NOMO-1 treated with dmso at 0.1 percent for 144 hours (cell line): ENCODE results near the gene PCDHGB6.
"Not testable (repeated sequence)": the region's sequence is repeated elsewhere in the genome, so short reads cannot be mapped to it uniquely, and the experiment has no call there.

ENCODE experiments used
- DNase-seq: peaks from one replicate; lab custom pipeline; 2025; ENCODE audit not compliant: unreplicated experiment; lab: John Stamatoyannopoulos, UW

Gene PCDHGB6

DNA sequence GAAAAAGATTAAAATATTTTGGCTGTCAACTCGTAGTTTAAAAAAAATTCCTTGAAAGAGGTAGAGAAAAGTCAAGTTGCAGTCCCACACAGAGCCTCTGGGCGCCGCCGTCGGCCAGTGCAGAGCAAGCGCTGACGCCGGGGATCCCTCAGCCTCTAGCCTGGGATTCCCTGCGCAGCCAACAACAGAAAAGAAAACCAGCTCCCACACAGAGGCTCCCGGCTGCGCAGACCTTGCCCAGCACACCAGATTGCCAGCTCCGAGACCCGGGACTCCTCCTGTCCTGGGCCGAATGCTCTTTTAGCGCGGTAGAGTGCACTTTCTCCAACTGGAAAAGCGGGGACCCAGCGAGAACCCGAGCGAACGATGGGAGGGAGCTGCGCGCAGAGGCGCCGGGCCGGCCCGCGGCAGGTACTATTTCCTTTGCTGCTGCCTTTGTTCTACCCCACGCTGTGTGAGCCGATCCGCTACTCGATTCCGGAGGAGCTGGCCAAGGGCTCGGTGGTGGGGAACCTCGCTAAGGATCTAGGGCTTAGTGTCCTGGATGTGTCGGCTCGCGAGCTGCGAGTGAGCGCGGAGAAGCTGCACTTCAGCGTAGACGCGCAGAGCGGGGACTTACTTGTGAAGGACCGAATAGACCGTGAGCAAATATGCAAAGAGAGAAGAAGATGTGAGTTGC, 9.8 kb downstream of the PCDHGB6 start, which contains the start of gene PCDHGB7:
Gene PCDHGB7 (plus strand): TSS at position 184 of the 679 bp plus-strand sequence. CDS start 183 bp downstream, at position 367.
- peak; percentile 32 for DNase-seq

GRCh38 chr5:141419074-141419880, 11.5 kb downstream of the PCDHGB6 start:
- no peak for DNase-seq

DNA sequence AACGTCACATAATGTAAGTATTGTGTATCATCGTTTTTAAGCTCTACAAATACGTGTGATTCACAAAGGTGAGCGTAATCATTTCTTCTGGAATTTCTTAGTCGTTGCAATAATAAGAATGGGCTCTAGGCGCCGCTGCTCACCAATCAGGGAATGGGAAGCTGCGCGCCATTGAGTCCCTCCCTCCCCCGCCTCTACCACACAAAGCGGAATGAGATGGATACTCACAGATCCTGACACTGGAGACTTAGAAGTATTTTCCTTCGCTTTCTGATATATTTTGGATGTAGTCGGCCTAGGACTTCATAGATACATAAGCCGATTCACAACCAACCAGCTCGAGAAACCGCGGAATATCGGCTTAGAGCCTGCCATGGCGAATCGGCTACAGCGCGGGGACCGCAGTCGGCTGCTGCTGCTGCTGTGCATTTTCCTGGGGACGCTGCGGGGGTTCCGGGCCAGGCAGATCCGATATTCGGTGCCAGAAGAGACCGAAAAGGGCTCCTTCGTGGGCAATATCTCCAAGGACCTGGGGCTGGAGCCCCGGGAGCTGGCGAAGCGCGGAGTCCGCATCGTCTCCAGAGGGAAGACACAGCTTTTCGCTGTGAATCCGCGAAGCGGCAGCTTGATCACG, 13.2 kb downstream of the PCDHGB6 start, which contains the start of gene PCDHGA11:
Gene PCDHGA11 (plus strand): TSS at position 197 of the 634 bp plus-strand sequence. CDS start 177 bp downstream, at position 374.
- DNase-seq, result peak; percentile 20

- DNase-seq, result no peak
These were observed 13.7 kb downstream of the PCDHGB6 start for GRCh38 chr5:141421489-141421855.

- no peak for DNase-seq
These were observed 15.0 kb downstream of the PCDHGB6 start for GRCh38 chr5:141422742-141423291.

- DNase-seq, result no peak
These were observed 20.1 kb downstream of the PCDHGB6 start for GRCh38 chr5:141427783-141428426.

- no peak for DNase-seq
These were observed 22.7 kb downstream of the PCDHGB6 start, which contains the start of gene PCDHGA12 for GRCh38 chr5:141430332-141431113. PCDHGA12 (plus strand) TSS chr5:141430507; CDS start chr5:141430760, 253 bp downstream.

GRCh38 chr5:141431286-141431685, 23.5 kb downstream of the PCDHGB6 start:
- DNase-seq, result no peak

DNA sequence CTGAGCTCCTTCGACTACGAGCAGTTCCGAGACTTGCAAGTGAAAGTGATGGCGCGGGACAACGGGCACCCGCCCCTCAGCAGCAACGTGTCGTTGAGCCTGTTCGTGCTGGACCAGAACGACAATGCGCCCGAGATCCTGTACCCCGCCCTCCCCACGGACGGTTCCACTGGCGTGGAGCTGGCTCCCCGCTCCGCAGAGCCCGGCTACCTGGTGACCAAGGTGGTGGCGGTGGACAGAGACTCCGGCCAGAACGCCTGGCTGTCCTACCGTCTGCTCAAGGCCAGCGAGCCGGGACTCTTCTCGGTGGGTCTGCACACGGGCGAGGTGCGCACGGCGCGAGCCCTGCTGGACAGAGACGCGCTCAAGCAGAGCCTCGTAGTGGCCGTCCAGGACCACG, 24.5 kb downstream of the PCDHGB6 start:
- not testable (repeated sequence) for DNase-seq

DNA sequence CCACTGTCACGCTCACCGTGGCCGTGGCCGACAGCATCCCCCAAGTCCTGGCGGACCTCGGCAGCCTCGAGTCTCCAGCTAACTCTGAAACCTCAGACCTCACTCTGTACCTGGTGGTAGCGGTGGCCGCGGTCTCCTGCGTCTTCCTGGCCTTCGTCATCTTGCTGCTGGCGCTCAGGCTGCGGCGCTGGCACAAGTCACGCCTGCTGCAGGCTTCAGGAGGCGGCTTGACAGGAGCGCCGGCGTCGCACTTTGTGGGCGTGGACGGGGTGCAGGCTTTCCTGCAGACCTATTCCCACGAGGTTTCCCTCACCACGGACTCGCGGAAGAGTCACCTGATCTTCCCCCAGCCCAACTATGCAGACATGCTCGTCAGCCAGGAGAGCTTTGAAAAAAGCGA, 24.9 kb downstream of the PCDHGB6 start:
- not testable (repeated sequence) for DNase-seq

GRCh38 chr5:141434006-141434405, 26.2 kb downstream of the PCDHGB6 start:
- no peak for DNase-seq

- DNase-seq, result no peak
These were observed 29.4 kb downstream of the PCDHGB6 start for GRCh38 chr5:141437221-141437620.

DNA sequence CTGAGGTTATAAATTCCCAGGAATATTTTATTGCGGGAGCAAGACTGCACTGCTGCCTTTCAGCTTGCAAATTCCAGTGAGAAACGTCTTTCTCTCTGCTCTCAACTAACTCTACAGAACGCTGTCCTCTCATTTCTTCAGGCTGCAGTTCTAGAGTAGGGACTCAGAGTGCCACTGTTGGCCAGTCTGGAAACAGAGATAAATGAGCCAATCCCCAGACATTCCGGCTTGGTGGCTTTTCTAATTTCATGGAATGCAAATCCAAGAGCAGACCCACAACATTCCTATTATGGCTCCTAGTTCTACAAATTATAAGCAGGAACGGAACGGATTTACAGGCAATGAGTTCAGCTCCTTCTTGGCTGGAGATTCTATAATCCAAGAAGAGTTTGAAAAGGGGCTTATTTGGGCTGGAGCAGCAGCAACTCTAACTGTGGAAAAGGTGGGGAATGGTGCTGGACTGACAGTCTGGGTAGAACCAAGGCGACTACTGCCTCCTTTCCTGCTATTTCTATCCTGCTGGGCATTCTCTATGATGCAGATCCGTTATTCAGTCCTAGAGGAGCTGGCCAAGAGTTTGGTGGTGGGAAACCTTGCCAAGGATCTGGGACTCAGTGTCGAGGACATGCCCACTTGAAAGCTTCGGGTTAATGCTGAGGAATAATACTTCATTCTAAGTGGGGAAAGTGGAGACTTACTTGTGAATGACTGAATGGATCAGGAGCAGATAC, 31.8 kb downstream of the PCDHGB6 start:
- DNase-seq, result no peak

GRCh38 chr5:141440341-141440740, 32.5 kb downstream of the PCDHGB6 start:
- DNase-seq, result no peak

GRCh38 chr5:141441571-141442170, 33.9 kb downstream of the PCDHGB6 start:
- DNase-seq, result no peak
